ENCODE measurements around the gene KRTAP10-11.
"Not testable (repeated sequence)": the region's sequence is repeated elsewhere in the genome, so short reads cannot be mapped to it uniquely, and the experiment has no call there.

The KRTAP10-11 gene

GRCh38 chr21:44646366-44647221, at the start of gene KRTAP10-11:
Gene KRTAP10-11 (plus strand): TSS chr21:44646414. CDS start chr21:44646459, 45 bp downstream.
- not testable (repeated sequence) for DNase-seq

- no peak for DNase-seq
Measured at GRCh38 chr21:44598061-44598460, 48.2 kb upstream of the KRTAP10-11 start.

- DNase-seq = no peak
Measured at GRCh38 chr21:44599264-44600029, 46.8 kb upstream of the KRTAP10-11 start.

GRCh38 chr21:44600118-44600978, 45.9 kb upstream of the KRTAP10-11 start, which contains the start of gene KRTAP10-7:
Gene KRTAP10-7 (plus strand): TSS chr21:44600597. CDS start chr21:44600622, 25 bp downstream.
- not testable (repeated sequence) for DNase-seq

- not testable (repeated sequence) for DNase-seq
Measured at GRCh38 chr21:44601091-44601490, 45.1 kb upstream of the KRTAP10-11 start.

GRCh38 chr21:44601596-44602462, 44.4 kb upstream of the KRTAP10-11 start:
- DNase-seq = no peak

GRCh38 chr21:44602463-44602850, 43.8 kb upstream of the KRTAP10-11 start:
- no peak for DNase-seq

- DNase-seq = no peak
Measured at GRCh38 chr21:44603109-44603875, 42.9 kb upstream of the KRTAP10-11 start.

GRCh38 chr21:44603911-44604310, 42.3 kb upstream of the KRTAP10-11 start:
- DNase-seq = no peak

GRCh38 chr21:44606495-44606894, 39.7 kb upstream of the KRTAP10-11 start:
- no peak for DNase-seq

GRCh38 chr21:44609193-44609592, 37.0 kb upstream of the KRTAP10-11 start:
- no peak for DNase-seq

- DNase-seq = not testable (repeated sequence)
Measured at GRCh38 chr21:44610157-44610843, 35.9 kb upstream of the KRTAP10-11 start.

GRCh38 chr21:44611551-44611950, 34.7 kb upstream of the KRTAP10-11 start:
- DNase-seq = no peak

- DNase-seq = no peak
Measured at GRCh38 chr21:44612029-44612486, 34.2 kb upstream of the KRTAP10-11 start, which contains the start of gene KRTAP10-8. Gene KRTAP10-8 (plus strand): TSS chr21:44612079. CDS start chr21:44612101, 22 bp downstream.

GRCh38 chr21:44612669-44613229, 33.5 kb upstream of the KRTAP10-11 start:
- DNase-seq = no peak

GRCh38 chr21:44613386-44614155, 32.6 kb upstream of the KRTAP10-11 start:
- DNase-seq = no peak

- no peak for DNase-seq
Measured at GRCh38 chr21:44614161-44614631, 32.0 kb upstream of the KRTAP10-11 start.

- DNase-seq = no peak
Measured at GRCh38 chr21:44614961-44615391, 31.2 kb upstream of the KRTAP10-11 start.

- DNase-seq = no peak
Measured at GRCh38 chr21:44615466-44615865, 30.7 kb upstream of the KRTAP10-11 start.

Measured in CD4-positive, alpha-beta T cell treated with Interleukin-10 for 1 hour (primary cell).